GM18517 (cell line): ENCODE data around the gene PRDM10.
"Not testable (repeated sequence)": the region's sequence is repeated elsewhere in the genome, so short reads cannot be mapped to it uniquely, and the experiment has no call there.

Experiments used
- ATAC-seq: cut with Tn5 transposase; IDR thresholded peaks from one replicate; pipeline ENCODE4 v1.9.1; 2021; ENCODE audit warnings: mild to moderate bottlenecking, moderate library complexity; ENCODE audit not compliant: unreplicated experiment

The PRDM10 gene

DNA sequence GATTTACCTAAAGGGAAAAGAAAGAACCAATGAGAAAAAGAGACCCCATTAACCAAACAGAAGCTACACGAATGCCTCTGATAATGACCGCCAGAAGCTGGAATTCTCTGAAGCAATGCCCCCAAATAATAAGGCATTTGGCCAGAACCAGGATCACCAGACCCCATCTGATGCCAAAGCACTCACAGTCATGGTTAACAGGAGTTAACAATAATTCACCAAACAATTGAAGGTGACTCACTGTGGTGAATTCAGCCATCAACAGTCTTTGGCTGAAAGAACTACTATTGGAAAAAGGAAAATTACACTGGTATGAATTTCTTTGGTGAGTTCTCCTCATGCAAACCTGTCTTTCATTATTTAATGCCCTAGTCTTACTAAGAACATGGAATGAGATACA lies 85.4 kb downstream of the PRDM10 start:
- ATAC-seq: no peak

- no peak for ATAC-seq
These were observed 91.3 kb downstream of the PRDM10 start for GRCh38 chr11:129911298-129911697.

- ATAC-seq: no peak
These were observed 92.3 kb downstream of the PRDM10 start for GRCh38 chr11:129910360-129910759.

DNA sequence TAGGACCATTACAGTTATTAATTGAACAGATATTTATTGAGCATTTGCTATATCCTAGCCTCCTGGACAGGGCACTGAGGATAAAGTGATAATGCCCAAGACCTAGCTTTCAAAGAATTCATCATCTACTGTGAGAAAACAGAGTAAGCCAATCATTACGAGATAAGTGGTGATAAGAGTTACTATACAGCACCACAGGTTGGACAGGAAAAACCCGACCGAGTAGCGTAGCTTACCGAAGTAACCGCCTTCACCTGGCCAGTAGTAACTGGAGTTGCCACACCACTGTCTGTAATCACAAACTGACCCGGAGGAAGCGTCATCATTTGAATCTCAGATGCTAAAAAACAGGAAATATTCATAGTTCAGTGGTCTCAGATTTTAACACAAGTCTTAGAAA lies 97.2 kb downstream of the PRDM10 start:
- no peak for ATAC-seq

GRCh38 chr11:129896062-129896461 lies 106.6 kb downstream of the PRDM10 start:
- no peak for ATAC-seq

DNA sequence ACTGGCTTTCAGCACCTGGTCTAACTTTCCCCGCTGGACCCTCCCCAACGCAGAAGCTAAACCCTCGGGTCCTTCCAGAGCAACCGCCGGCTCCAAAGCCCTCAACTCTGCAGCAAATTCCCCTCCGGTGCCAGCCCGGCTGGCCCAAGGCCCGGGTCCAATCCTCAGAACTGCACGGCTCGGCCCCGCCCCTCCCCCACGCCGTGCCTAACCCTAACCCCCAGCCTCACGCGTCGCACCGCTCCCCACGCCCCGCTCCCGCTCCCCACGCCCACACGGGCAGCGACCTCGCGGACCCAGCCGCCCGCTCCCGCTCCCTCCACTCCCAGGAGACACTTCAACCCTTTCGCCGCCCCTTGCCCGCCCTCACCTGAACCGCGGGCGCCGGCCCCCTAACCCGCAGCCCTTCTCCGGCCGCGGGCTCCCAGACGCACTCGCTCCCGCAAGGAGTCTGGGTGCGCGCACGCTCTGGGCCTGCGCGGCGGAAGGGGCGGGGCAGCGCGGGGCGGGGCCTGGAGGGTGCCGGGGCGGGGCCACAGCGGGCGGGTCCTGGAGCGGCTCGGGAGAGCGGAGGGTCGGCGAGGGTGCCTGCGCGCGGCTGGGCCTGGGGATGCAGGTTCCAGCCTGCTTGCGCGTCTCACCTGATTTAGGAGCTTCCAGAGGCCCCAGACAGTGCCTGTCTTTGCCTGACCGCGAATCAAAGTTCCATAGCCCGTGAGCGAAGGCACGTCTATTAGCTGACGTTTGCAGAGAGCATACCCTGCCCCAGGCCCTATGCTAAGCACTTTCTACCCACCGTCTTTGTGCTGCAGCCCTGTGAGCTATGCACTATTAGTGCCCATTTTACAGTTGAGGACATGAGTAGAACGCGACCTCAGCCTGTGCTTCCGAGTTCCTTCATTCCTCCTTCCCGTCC lies 107.3 kb downstream of the PRDM10 start, which contains the start of gene NFRKB:
Gene NFRKB, minus strand, starts transcription at position 453 of the 916 bp plus-strand sequence. CDS start 2,729 bp downstream, outside the sequence.
- ATAC-seq: peak; percentile 85

DNA sequence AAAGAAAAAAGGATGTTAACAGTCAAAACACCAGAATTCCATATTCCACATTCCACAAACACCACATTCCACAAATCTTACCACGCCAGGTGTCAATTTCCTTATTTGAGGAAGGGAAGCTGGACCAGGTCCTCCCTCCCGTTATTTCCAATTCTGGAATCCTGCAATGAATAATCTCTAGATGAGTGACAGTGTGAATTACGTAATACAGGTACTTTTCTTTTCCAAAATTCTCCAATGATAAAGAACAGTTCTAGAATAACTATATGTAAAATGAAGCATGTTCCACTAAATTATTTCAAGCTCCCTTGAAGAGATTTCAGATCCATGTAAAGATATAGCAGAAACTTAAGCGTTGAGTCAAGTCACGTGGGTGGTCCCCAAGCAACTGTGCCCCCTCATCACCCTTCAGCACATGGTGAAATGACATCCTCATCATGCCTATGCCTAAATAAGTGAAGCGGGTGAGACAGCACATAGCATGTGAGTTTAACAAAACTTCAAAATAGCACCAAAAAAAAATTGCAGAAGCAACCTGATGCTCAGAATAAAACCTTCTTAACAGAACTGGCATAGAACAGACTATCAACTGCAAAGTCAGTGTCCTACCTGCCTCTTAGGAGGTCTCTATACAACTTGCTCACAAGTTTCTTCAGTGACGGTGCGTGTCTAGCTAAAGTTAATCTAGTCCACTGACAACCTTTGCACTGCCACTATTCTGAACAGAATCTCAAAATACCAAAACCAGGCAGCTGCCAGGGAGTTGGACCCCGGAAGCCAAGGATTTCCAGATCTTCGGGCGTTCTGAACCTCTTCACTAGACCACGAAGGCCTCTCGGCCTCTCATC lies 108.1 kb downstream of the PRDM10 start:
- no peak for ATAC-seq

DNA sequence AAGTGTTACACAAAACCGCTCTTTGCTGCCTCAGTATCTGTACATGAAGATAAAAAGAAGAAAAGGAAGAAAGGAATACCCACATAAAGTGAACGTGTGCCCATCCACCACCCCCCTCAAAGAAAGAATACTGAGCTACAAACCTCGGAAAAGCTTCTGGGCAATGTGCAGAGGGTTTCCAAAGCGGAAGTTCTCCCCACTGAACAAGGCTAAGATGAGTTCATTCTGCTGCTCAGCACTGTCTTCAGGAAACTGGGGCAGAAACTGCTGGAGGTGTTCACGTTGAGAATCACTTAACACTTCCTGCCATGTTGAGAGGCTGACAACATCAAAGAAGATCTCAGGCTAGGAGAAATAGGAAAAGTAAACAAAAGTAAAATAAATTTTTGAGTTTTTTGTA lies 114.2 kb downstream of the PRDM10 start:
- ATAC-seq: no peak

DNA sequence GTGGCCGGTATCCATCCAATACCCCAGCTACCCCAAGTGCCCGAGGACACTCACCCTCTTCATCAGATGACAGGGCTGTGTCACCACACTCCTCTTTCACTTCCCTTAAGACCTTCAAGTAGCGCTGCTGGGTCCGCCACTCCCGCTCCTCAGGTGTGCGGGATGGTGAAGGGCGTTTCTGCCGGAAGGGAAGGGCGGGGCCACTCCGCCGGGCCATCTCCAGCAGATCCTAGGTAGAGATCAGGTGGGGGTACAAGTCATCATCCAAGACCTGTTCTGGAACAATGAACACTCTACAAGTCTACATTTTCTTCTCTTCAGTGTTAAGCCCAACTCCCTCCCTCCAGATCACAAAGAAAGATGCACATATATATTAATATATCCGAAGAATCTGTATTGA lies 117.3 kb downstream of the PRDM10 start:
- no peak for ATAC-seq

DNA sequence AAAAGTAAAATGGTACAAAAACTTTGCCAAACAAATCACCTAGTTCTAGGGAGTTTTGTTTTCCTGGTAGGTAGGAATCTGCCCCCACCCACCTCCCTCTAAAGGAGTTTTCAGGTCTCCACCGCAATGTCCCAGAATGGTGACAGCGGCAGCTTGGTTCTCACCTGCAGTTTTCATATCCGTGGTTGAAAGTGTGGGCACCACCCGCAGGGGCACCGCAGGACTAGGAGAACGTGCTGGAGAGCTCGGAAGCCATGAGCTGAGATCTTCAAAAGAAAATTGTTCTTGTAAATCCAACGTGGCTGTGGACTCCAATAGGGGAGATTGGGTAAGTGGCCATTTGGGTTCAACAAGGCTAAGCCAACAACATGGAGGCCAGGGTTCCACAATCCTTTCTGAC lies 118.1 kb downstream of the PRDM10 start:
- ATAC-seq: no peak

DNA sequence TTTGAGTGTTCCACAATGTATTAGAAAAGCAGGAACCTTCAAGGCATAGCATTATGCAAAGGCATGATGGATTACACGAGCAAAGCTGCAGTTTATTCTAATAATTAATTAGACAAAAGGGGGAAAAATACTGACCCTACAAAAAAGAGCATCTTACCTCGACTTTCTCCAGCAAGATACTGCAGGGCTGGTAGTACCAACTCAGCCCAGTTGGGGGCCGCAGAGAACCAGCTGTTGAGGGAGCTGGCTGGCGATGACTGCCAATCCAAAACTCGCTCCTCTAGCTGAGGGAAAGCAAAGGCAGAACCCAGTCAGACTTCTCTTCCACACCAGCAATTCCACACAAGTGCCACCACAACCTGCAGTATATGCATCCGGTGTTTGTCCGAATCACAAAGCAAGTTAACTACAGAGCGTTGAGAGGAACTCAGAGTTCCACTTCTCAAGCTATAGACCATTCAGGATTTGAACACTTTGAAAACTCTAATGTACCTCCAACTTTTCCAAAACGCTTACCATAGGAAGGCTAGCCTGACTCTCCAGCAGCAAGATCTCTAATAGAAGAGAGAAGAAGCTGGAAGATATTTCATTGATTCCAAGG lies 121.0 kb downstream of the PRDM10 start:
- ATAC-seq: no peak

GRCh38 chr11:129880311-129880710 lies 122.3 kb downstream of the PRDM10 start:
- ATAC-seq: no peak

DNA sequence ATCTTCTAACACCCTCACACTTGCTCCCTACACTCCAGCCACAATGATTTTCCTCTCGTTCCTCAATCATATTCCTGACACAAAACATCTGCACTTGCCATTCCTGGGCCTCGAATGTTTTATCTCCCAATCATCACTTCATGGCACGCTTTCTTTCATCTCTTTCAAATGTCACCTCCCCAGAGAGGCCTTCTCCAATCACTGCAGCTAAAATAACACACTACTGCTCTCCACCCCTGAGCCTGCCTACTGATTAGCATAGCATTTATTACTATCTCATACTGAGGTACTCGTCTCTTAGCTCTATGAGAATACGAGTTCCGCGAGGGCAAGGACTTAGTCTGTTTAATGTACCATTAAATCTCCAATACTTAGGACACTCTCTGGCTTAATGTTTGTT lies 130.7 kb downstream of the PRDM10 start:
- no peak for ATAC-seq

DNA sequence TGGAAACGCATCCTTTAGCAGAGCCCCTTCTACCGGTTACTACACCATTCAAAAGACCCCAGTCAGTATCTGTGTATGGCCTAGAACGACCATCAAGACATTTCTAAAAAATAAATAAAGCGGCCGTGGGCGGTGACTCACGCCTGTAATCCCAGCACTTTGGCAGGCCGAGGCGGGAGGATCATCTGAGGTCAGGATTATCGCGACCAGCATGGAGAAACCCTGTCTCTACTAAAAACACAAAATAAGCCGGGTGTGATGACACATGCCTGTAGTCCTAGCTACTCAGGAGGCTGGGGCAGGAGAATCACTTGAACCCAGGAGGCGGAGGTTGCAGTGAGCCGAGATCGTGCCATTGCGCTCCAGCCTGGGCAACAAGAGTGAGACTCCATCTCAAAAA lies 134.0 kb downstream of the PRDM10 start:
- not testable (repeated sequence) for ATAC-seq

GRCh38 chr11:129866311-129866710 lies 136.3 kb downstream of the PRDM10 start:
- ATAC-seq: no peak

GRCh38 chr11:129865701-129866100 lies 136.9 kb downstream of the PRDM10 start:
- ATAC-seq: no peak

GRCh38 chr11:129864811-129865210 lies 137.8 kb downstream of the PRDM10 start:
- no peak for ATAC-seq

DNA sequence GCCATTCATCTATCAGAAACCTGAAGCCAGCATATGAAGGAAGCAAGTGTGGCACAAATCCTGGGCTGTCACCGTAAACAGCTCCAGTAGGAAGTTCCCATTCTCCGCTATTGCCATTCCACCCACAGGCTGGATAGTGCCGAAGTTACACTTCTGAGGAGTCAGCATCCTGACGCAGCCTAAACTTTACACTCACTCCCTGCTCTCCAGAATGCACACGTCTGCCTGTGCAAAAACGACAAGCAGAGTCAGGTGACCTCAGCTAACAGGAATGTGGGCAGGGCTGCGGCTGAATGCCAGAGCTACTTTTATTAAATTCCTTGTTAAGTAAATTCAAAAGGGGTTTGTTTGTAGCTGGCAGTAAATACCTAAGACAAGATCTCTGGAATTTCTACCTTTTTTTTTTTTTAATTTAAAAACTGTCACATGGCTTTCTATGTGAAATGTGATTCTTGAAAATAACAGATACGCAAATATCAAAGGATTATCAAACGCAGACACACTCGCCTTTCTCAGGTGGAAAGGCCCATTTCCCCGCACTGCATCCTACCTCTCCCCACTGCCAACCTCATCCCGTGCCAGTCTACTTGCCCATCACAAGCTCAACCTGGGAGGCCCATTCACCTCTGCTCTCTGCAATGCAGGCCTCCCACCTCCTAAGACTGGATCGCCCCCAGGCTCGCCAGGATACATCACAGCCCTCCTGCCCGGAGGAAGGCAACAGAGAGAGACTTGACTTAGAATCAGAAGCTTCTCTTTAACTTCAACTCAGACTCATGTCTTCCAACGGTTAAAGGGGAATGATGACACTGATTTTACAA lies 140.7 kb downstream of the PRDM10 start:
- ATAC-seq: no peak

GRCh38 chr11:129856036-129856435 lies 146.6 kb downstream of the PRDM10 start:
- no peak for ATAC-seq

DNA sequence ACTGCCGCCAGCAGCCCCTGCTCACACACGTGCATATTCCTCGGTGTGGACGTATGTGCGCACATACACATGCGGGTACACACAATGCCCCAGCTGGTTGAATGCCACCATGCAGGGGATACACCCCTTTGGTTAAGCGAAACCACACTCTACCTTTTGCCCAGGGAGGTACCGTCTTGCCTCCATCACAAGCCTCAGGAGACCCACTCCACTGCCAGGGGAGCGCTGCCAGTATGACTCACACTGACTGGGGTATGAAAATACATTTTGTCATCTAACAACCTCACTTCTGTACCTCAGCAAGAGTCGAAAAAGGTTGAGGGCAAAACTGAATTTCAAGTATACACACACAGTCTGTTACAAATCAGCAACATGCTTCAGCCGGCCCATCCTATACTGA lies 147.5 kb downstream of the PRDM10 start:
- no peak for ATAC-seq
